ENCODE measurements around the gene ZNF532.

DNA sequence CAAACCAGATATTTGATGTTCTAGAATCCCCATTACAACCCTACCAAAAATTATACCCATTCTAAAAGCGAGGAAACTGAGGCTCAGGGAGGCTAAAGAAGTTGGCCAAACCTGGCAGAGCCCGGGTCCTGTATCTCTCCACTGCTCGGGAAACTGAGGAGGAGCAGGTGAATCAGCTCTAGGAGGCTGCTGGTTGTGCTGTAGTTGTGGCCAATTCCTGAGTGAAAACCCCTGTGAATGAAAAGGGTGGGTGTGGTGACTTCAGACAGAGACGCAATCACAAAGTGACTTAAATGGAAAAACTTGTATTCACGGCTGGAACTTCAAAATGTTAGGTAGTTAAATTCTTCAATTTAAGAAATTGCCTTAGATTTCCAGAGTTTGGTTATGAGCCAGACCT, 169.3 kb downstream of the ZNF532 start:
- TF ChIP-seq, protein P1, sequence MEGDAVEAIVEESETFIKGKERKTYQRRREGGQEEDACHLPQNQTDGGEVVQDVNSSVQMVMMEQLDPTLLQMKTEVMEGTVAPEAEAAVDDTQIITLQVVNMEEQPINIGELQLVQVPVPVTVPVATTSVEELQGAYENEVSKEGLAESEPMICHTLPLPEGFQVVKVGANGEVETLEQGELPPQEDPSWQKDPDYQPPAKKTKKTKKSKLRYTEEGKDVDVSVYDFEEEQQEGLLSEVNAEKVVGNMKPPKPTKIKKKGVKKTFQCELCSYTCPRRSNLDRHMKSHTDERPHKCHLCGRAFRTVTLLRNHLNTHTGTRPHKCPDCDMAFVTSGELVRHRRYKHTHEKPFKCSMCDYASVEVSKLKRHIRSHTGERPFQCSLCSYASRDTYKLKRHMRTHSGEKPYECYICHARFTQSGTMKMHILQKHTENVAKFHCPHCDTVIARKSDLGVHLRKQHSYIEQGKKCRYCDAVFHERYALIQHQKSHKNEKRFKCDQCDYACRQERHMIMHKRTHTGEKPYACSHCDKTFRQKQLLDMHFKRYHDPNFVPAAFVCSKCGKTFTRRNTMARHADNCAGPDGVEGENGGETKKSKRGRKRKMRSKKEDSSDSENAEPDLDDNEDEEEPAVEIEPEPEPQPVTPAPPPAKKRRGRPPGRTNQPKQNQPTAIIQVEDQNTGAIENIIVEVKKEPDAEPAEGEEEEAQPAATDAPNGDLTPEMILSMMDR (conservative IDR thresholded peaks at IDR 0.05): no peak
- no peak for TF ChIP-seq EZH2 (IDR thresholded peaks at IDR 0.05; ENCODE audit: low read depth)
